ENCODE measurements around the gene RC3H2. TPM values are rescaled to one million over a fixed set of nuclear protein-coding genes. Genes with fewer than 3 reads are reported as not detected.

Gene RC3H2
- total RNA-seq, 4 donors from 2014 or later = 24.2 to 30.9 (median 27.1) TPM

- 95 to 96% methylated on average over 30 of the region's 30 CpGs for WGBS, 2 donors
- no peak within 1 kb of the TSS for H3K4me3 ChIP-seq (ENCODE audit: low read depth, poor library complexity, severe bottlenecking)
- TF ChIP-seq CTCF (IDR thresholded peaks at IDR 0.05) (no peak), POLR2A (IDR thresholded peaks at IDR 0.05) (no peak)
- intact Hi-C loops (cut with DNase I; ENCODE audit: low total_unique reads) = no loop called here
- peak in 1 of 2 donors; percentile 73 for DNase-seq (ENCODE audit: low spot score in 2 of 2)
These were observed 104.8 kb downstream of the RC3H2 start, which contains the start of gene OR1K1 for GRCh38 chr9:122800066-122801060. TSS of gene OR1K1 (plus strand) at chr9:122800123. CDS start at chr9:122800123, 0 bp downstream.

GRCh38 chr9:122797316-122798063, 107.7 kb downstream of the RC3H2 start:
- intact Hi-C loops (cut with DNase I; ENCODE audit: low total_unique reads) = no loop called here
- no peak overlapping the region for H3K4me3 ChIP-seq (ENCODE audit: low read depth, poor library complexity, severe bottlenecking)
- no peak for TF ChIP-seq POLR2A (IDR thresholded peaks at IDR 0.05)
- TF ChIP-seq CTCF (IDR thresholded peaks at IDR 0.05) = no peak
- 78 to 83% methylated on average over 6 of the region's 6 CpGs for WGBS, 2 donors
- DNase-seq (ENCODE audit: low spot score in 2 of 2) = peak in 1 of 2 donors; percentile 42

Other genes starting within 250 kb of the RC3H2 start
- gene OR1B1, start 247.7 kb downstream of the RC3H2 start, total RNA-seq = not detected
- gene OR1L1, start 243.6 kb downstream of the RC3H2 start, total RNA-seq = not detected
- gene OR1L3, start 230.2 kb downstream of the RC3H2 start, total RNA-seq = not detected
- not detected for gene OR1L4, start 181.4 kb downstream of the RC3H2 start, total RNA-seq
- not detected for gene OR1L6, start 163.1 kb downstream of the RC3H2 start, total RNA-seq
- gene OR5C1, start 116.4 kb downstream of the RC3H2 start, total RNA-seq = not detected
- gene OR1K1, start 105.2 kb downstream of the RC3H2 start, total RNA-seq = under 1 TPM in 1 of 4 donors, not detected in 3; 0.66 TPM
- 10 to 100 TPM; 13.3 to 16.6 (median 15.9) TPM for gene PDCL, start 76.8 kb downstream of the RC3H2 start, total RNA-seq
- 1 to 10 TPM; 6.9 to 9.6 (median 8.3) TPM for gene ZBTB6, start 8.0 kb upstream of the RC3H2 start, total RNA-seq
- 1 to 10 TPM; 2.0 to 5.9 (median 4.8) TPM for gene ZBTB26, start 26.2 kb upstream of the RC3H2 start, total RNA-seq
- 10 to 100 TPM; 36.7 to 52.1 (median 45.4) TPM for gene RABGAP1, start 35.7 kb upstream of the RC3H2 start, total RNA-seq
- gene GPR21, start 128.3 kb upstream of the RC3H2 start, total RNA-seq = 1 to 10 TPM in 2 of 4 donors, not detected in 2; 1.3 to 2.7 TPM

All from lower leg skin (tissue), 4 donors.